HEK293 (cell line): Measurements from ENCODE around the gene DUSP1.

ENCODE experiments used
- CTCF ChIA-PET: fragments of 350-600 bp; formaldehyde crosslinking; extraction: SDS; loops from one replicate; lab custom pipeline; 2021; ENCODE audit warnings: antibody characterized with exemption; lab: Yijun Ruan, JAX
- POLR2A ChIA-PET: fragments of 300-600 bp; formaldehyde crosslinking; extraction: SDS; loops from one replicate; lab custom pipeline; 2020; ENCODE audit warnings: antibody characterized with exemption, inconsistent platforms; lab: Yijun Ruan, JAX
- H3K27ac ChIP-seq: fragments of 200-500 bp; sonication (Bioruptor generic); 2 replicates; pipeline ENCODE4 v1.5.1; 2014; ENCODE audit warnings: low read depth, low read length, control low read depth, inconsistent platforms; ENCODE audit errors: extremely low read depth
- H3K36me3 ChIP-seq, 2 experiments: fragments of 200-500 bp in 1 of 2; sonication (Bioruptor generic) in 1 of 2; 1 replicate in 1 of 2; 2 replicates in 1 of 2; pipeline ENCODE4 v1.5.1; 2014 to 2017; ENCODE audit warnings: inconsistent platforms in 2 of 2, low read length in 2 of 2; ENCODE audit not compliant: control insufficient read depth in 2 of 2, insufficient read depth in 1 of 2
- H3K4me1 ChIP-seq: fragments of 200-500 bp; sonication (Bioruptor generic); 2 replicates; pipeline ENCODE4 v1.5.1; 2014; ENCODE audit warnings: mild to moderate bottlenecking, low read length, inconsistent platforms; ENCODE audit not compliant: control insufficient read depth, insufficient read depth
- H3K4me3 ChIP-seq: 2 replicates; pipeline ENCODE4 v1.5.1; 2011; ENCODE audit warnings: low read depth, mild to moderate bottlenecking, control low read depth, low read length, moderate library complexity
- H3K9me3 ChIP-seq: fragments of 200-500 bp; sonication (Bioruptor generic); 2 replicates; pipeline ENCODE4 v1.5.1; 2014; ENCODE audit warnings: low read depth, low read length, inconsistent platforms; ENCODE audit not compliant: control insufficient read depth, insufficient read depth
- ATF2 ChIP-seq: fragments of 450-650 bp; formaldehyde crosslinking; IDR thresholded peaks from 2 replicates; pipeline ENCODE4 v1.5.1; 2016; ENCODE audit warnings: missing biosample characterization, missing genetic modification characterization, low read depth
- EGR2 ChIP-seq: fragments of 450-650 bp; formaldehyde crosslinking; IDR thresholded peaks from 2 replicates; pipeline ENCODE4 v1.5.1; 2016; ENCODE audit warnings: low read depth, missing biosample characterization, missing genetic modification characterization
- FEZF1 ChIP-seq: fragments of 450-650 bp; formaldehyde crosslinking; IDR thresholded peaks from 2 replicates; pipeline ENCODE4 v1.5.1; 2016; ENCODE audit warnings: missing biosample characterization, missing genetic modification characterization
- GLIS2 ChIP-seq: fragments of 450-650 bp; formaldehyde crosslinking; IDR thresholded peaks from 2 replicates; pipeline ENCODE4 v1.5.1; 2016; ENCODE audit warnings: missing biosample characterization, missing genetic modification characterization
- HIC1 ChIP-seq: fragments of 450-650 bp; formaldehyde crosslinking; IDR thresholded peaks from 2 replicates; pipeline ENCODE4 v1.5.1; 2016; ENCODE audit warnings: missing biosample characterization, missing genetic modification characterization
- REPIN1 ChIP-seq: fragments of 450-650 bp; formaldehyde crosslinking; IDR thresholded peaks from 2 replicates; pipeline ENCODE4 v1.5.1; 2017; ENCODE audit warnings: missing biosample characterization, missing genetic modification characterization, low read depth
- SCRT1 ChIP-seq: fragments of 450-650 bp; formaldehyde crosslinking; IDR thresholded peaks from 2 replicates; pipeline ENCODE4 v1.5.1; 2016; ENCODE audit warnings: missing biosample characterization, missing genetic modification characterization, borderline replicate concordance
- YY2 ChIP-seq: fragments of 450-650 bp; formaldehyde crosslinking; IDR thresholded peaks from 2 replicates; pipeline ENCODE4 v1.5.1; 2016; ENCODE audit warnings: missing biosample characterization, missing genetic modification characterization
- ZNF114 ChIP-seq: fragments of 450-650 bp; formaldehyde crosslinking; IDR thresholded peaks from 2 replicates; pipeline ENCODE4 v1.5.0; 2017; ENCODE audit warnings: missing biosample characterization, missing genetic modification characterization
- ZNF140 ChIP-seq: fragments of 450-650 bp; formaldehyde crosslinking; IDR thresholded peaks from 2 replicates; pipeline ENCODE4 v1.5.1; 2016; ENCODE audit warnings: missing biosample characterization, missing genetic modification characterization
- ZNF148 ChIP-seq: fragments of 450-650 bp; formaldehyde crosslinking; IDR thresholded peaks from 2 replicates; pipeline ENCODE4 v1.5.0; 2017; ENCODE audit warnings: missing biosample characterization, missing genetic modification characterization, borderline replicate concordance
- ZNF214 ChIP-seq: fragments of 450-650 bp; formaldehyde crosslinking; IDR thresholded peaks from 2 replicates; pipeline ENCODE4 v1.5.1; 2017; ENCODE audit warnings: missing biosample characterization, mild to moderate bottlenecking, missing genetic modification characterization, borderline replicate concordance
- ZNF426 ChIP-seq: fragments of 450-650 bp; formaldehyde crosslinking; IDR thresholded peaks from 2 replicates; pipeline ENCODE4 v1.5.1; 2017; ENCODE audit warnings: missing biosample characterization, missing genetic modification characterization, mild to moderate bottlenecking, inconsistent platforms, moderate library complexity
- ZNF518A ChIP-seq: fragments of 450-650 bp; formaldehyde crosslinking; conservative IDR thresholded peaks from 2 replicates; pipeline ENCODE4 v1.5.1; 2016; ENCODE audit warnings: low read depth, missing biosample characterization, missing genetic modification characterization
- ZNF555 ChIP-seq: fragments of 450-650 bp; formaldehyde crosslinking; conservative IDR thresholded peaks from 2 replicates; pipeline ENCODE4 v1.5.1; 2017; ENCODE audit warnings: missing biosample characterization, mild to moderate bottlenecking, missing genetic modification characterization, inconsistent platforms
- ZNF596 ChIP-seq: fragments of 450-650 bp; IDR thresholded peaks from 2 replicates; pipeline ENCODE4 v1.5.0; 2018; ENCODE audit warnings: missing biosample characterization, mild to moderate bottlenecking, missing genetic modification characterization, moderate library complexity
- ZNF654 ChIP-seq: fragments of 450-650 bp; formaldehyde crosslinking; IDR thresholded peaks from 2 replicates; pipeline ENCODE4 v1.5.1; 2016; ENCODE audit warnings: low read depth, missing biosample characterization, missing genetic modification characterization
- ZNF658 ChIP-seq: fragments of 450-650 bp; formaldehyde crosslinking; IDR thresholded peaks from 2 replicates; pipeline ENCODE4; 2016; ENCODE audit warnings: missing biosample characterization, missing genetic modification characterization
- ZXDB ChIP-seq: fragments of 450-650 bp; formaldehyde crosslinking; IDR thresholded peaks from 2 replicates; pipeline ENCODE4 v1.5.1; 2016; ENCODE audit warnings: missing biosample characterization, missing genetic modification characterization

DUSP1 gene

GRCh38 chr5:172732201-172732865 lies 38.7 kb downstream of the DUSP1 start:
- no peak overlapping the region for H3K27ac ChIP-seq
- ChIA-PET POLR2A (interaction anchor here (0.8 to 2.8 kb wide), 2 partner anchors 29 to 39 kb away, joined by 7 to 16 read pairs; partner anchors contain the start of gene DUSP1), CTCF (interaction anchor here (0.6 to 1.2 kb wide), 2 partner anchors 18 to 196 kb away, joined by 3 to 6 read pairs; no protein-coding TSS in a partner anchor)
- H3K4me1 ChIP-seq = no peaks in the 10 kb centered on the region
- no peaks in the 10 kb centered on the region for H3K9me3 ChIP-seq
- TF ChIP-seq ZNF555 (tag by site-specific recombination) (no peak), ATF2 (tag by site-specific recombination) (no peak), ZXDB (tag by site-specific recombination) (no peak), HIC1 (tag by site-specific recombination) (no peak), ZNF148 (tag by site-specific recombination) (no peak), ZNF114 (tag by site-specific recombination) (no peak), ZNF140 (tag by site-specific recombination) (no peak), EGR2 (tag by site-specific recombination) (no peak), SCRT1 (tag by site-specific recombination) (no peak), REPIN1 (tag by site-specific recombination) (no peak), ZNF654 (tag by site-specific recombination) (no peak), ZNF518A (tag by site-specific recombination) (no peak), ZNF426 (no peak), ZNF214 (tag by site-specific recombination) (no peak), GLIS2 (tag by site-specific recombination) (no peak), YY2 (tag by site-specific recombination) (no peak), FEZF1 (no peak), ZNF596 (tag by site-specific recombination) (no peak), ZNF658 (tag by site-specific recombination) (no peak)
- H3K4me3 ChIP-seq = no peak overlapping the region
- no peaks in the 10 kb centered on the region for H3K36me3 ChIP-seq
